GM18517 (cell line): Measurements from ENCODE around the gene PSMG1.
A peak's percentile ranks its signal among the peaks of the same experiment; 100 is the strongest.
"Not testable (repeated sequence)": the region's sequence is repeated elsewhere in the genome, so short reads cannot be mapped to it uniquely, and the experiment has no call there.

ENCODE experiments used
- ATAC-seq: cut with Tn5 transposase; IDR thresholded peaks from one replicate; pipeline ENCODE4 v1.9.1; 2021; ENCODE audit warnings: mild to moderate bottlenecking, moderate library complexity; ENCODE audit not compliant: unreplicated experiment

PSMG1 gene

GRCh38 chr21:39183272-39184049, at the start of gene PSMG1:
TSS of gene PSMG1 (minus strand) at chr21:39183451. CDS start at chr21:39183385, 66 bp downstream.
- peak; percentile 76 for ATAC-seq

GRCh38 chr21:39232861-39233291, 49.6 kb upstream of the PSMG1 start:
- no peak for ATAC-seq

- ATAC-seq, result no peak
Measured at GRCh38 chr21:39224930-39225329, 41.7 kb upstream of the PSMG1 start.

GRCh38 chr21:39221997-39222486, 38.8 kb upstream of the PSMG1 start:
- no peak for ATAC-seq

GRCh38 chr21:39221282-39221996, 38.2 kb upstream of the PSMG1 start:
- no peak for ATAC-seq

- ATAC-seq, result not testable (repeated sequence)
Measured at GRCh38 chr21:39220875-39221274, 37.6 kb upstream of the PSMG1 start.

GRCh38 chr21:39220150-39220549, 36.9 kb upstream of the PSMG1 start:
- ATAC-seq, result no peak

- no peak for ATAC-seq
Measured at GRCh38 chr21:39218082-39218409, 34.8 kb upstream of the PSMG1 start.

- no peak for ATAC-seq
Measured at GRCh38 chr21:39217356-39218081, 34.3 kb upstream of the PSMG1 start.

GRCh38 chr21:39216290-39216689, 33.0 kb upstream of the PSMG1 start:
- no peak for ATAC-seq

- ATAC-seq, result no peak
Measured at GRCh38 chr21:39215078-39215477, 31.8 kb upstream of the PSMG1 start.

GRCh38 chr21:39209334-39209688, 26.1 kb upstream of the PSMG1 start:
- ATAC-seq, result no peak

- ATAC-seq, result no peak
Measured at GRCh38 chr21:39208624-39209333, 25.5 kb upstream of the PSMG1 start.

GRCh38 chr21:39204134-39204533, 20.9 kb upstream of the PSMG1 start:
- no peak for ATAC-seq

- ATAC-seq, result no peak
Measured at GRCh38 chr21:39198800-39199199, 15.5 kb upstream of the PSMG1 start.

- no peak for ATAC-seq
Measured at GRCh38 chr21:39197448-39198233, 14.4 kb upstream of the PSMG1 start.

GRCh38 chr21:39196838-39197237, 13.6 kb upstream of the PSMG1 start:
- no peak for ATAC-seq

- ATAC-seq, result no peak
Measured at GRCh38 chr21:39196310-39196709, 13.1 kb upstream of the PSMG1 start.

- no peak for ATAC-seq
Measured at GRCh38 chr21:39193380-39193779, 10.1 kb upstream of the PSMG1 start.
